ENCODE data around the gene RASAL3. TPM values are rescaled to one million over a fixed set of nuclear protein-coding genes. Genes with fewer than 3 reads are reported as not detected.

Gene RASAL3
- total RNA-seq, 1 experiment from 2014 or later = 0.57 TPM

DNA sequence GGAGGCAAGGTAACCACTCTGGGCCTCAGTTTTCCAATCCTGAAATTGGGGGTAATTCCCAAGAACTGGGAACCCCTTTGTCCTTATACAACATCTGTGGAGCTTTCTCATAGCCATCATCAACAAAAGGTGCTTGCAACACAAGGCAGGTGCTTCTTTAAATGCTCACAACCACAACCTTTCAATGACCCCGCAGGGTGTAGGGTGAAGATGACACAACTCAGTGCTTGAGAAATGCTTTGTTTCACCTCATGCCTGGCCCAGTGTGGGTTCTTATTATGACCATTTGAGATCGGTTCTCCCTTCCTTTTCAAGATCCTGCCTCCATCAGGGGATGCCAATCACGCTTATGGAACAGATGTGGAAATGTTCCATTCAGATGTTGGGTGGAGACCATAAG, 23.0 kb downstream of the RASAL3 start:
- H3K27me3 ChIP-seq (ENCODE audit: insufficient read depth, low read length) = no peaks in the 10 kb centered on the region
- ChIA-PET CTCF (no interaction called here), POLR2A (interaction anchor here (0.6 kb wide), 1 partner anchor 70 kb away, joined by 3 read pairs; no protein-coding TSS in a partner anchor), RAD21 (ENCODE audit: low non-redundant PET in 1 of 2, low total read pairs in 2 of 2, uncharacterized antibody in 2 of 2, unreplicated experiment in 2 of 2) (no interaction called here)
- intact Hi-C loops (cut with micrococcal nuclease) = no loop called here
- no peaks in the 10 kb centered on the region for H3K9me2 ChIP-seq (ENCODE audit: insufficient read depth)
- DNase-seq (ENCODE audit: low read depth, low spot score) (no peak), ATAC-seq (no peak)
- no peak overlapping the region for H3K4me3 ChIP-seq (replicated peaks in 1 of 2; ENCODE audit: low read depth in 1 of 2, low read length in 2 of 2)
- no peaks in the 10 kb centered on the region for H3K36me3 ChIP-seq (ENCODE audit: control insufficient read depth in 1 of 2, insufficient read depth in 2 of 2, low read length in 2 of 2)
- H3K9me3 ChIP-seq (ENCODE audit: control insufficient read depth in 1 of 2, insufficient read depth in 1 of 2, low read depth in 1 of 2, low read length in 2 of 2) = no peaks in the 10 kb centered on the region
- H4K20me1 ChIP-seq (ENCODE audit: insufficient read depth) = no peaks in the 10 kb centered on the region
- no peaks in the 10 kb centered on the region for H3K79me2 ChIP-seq (ENCODE audit: insufficient read depth, low read length)
- no peak overlapping the region for H2AFZ ChIP-seq (ENCODE audit: low read depth, low read length, poor library complexity, severe bottlenecking)
- TF ChIP-seq, protein P1, sequence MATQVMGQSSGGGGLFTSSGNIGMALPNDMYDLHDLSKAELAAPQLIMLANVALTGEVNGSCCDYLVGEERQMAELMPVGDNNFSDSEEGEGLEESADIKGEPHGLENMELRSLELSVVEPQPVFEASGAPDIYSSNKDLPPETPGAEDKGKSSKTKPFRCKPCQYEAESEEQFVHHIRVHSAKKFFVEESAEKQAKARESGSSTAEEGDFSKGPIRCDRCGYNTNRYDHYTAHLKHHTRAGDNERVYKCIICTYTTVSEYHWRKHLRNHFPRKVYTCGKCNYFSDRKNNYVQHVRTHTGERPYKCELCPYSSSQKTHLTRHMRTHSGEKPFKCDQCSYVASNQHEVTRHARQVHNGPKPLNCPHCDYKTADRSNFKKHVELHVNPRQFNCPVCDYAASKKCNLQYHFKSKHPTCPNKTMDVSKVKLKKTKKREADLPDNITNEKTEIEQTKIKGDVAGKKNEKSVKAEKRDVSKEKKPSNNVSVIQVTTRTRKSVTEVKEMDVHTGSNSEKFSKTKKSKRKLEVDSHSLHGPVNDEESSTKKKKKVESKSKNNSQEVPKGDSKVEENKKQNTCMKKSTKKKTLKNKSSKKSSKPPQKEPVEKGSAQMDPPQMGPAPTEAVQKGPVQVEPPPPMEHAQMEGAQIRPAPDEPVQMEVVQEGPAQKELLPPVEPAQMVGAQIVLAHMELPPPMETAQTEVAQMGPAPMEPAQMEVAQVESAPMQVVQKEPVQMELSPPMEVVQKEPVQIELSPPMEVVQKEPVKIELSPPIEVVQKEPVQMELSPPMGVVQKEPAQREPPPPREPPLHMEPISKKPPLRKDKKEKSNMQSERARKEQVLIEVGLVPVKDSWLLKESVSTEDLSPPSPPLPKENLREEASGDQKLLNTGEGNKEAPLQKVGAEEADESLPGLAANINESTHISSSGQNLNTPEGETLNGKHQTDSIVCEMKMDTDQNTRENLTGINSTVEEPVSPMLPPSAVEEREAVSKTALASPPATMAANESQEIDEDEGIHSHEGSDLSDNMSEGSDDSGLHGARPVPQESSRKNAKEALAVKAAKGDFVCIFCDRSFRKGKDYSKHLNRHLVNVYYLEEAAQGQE (IDR thresholded peaks at IDR 0.05; ENCODE audit: low read depth) = no peak
- no peak for TF ChIP-seq ZNF274 (IDR thresholded peaks at IDR 0.05; ENCODE audit: low read depth, low read length)
- no peak overlapping the region for H3K4me2 ChIP-seq (ENCODE audit: low read length)
- no TSS peak for BruUV-seq (replicated peaks)
- H3K27ac ChIP-seq (ENCODE audit: low read depth, low read length) = no peak overlapping the region
- H3K4me1 ChIP-seq (ENCODE audit: control insufficient read depth in 1 of 2, insufficient read depth in 2 of 2, low read length in 2 of 2) = no peaks in the 10 kb centered on the region
- H3K9ac ChIP-seq (ENCODE audit: low read length) = no peak overlapping the region

DNA sequence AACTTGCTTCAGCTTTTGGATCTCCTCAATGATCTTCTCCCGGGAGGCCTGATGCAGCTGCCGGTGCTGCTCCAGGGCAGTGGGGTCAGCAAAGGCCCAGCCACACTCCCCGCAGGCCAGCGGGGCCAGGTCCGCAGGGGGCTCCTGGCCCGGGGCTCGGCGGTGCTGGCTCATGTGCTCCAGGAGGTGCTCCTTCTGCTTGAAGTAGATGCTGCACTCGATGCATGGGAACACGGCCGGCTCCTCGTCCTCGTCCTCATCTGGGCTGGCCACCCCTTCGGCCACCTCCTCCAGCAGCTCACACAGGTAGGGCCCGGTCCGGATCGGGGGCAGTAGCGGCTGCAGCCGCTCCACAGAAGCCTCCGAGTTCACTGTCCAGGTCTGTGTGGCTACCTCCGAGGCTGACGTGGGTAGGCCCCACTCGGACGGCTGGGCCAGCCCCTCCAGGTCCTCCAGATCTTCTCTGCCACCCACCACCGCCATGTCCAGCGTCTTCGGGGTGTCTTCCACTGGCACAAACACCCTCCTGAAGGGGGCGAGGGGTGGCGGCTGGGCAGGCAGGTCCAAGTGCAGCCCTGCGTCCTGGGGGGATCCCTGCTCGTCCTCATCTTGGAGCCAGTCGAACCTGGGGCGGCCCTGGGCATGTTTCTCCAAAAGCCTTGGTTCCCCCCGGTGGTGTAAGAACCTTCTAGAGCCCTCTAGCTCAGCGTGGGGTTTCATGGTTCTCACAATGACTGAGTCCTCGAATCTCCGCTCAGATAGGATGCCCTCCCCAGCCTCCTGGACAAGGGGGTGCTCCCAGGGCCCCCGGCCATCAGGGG, 24.3 kb downstream of the RASAL3 start:
- no peak for DNase-seq (ENCODE audit: low read depth, low spot score)
- Histone ChIP-seq H3K79me2 (ENCODE audit: insufficient read depth, low read length) (no peaks in the 10 kb centered on the region), H4K20me1 (ENCODE audit: insufficient read depth) (no peaks in the 10 kb centered on the region), H3K4me3 (replicated peaks in 1 of 2; ENCODE audit: low read depth in 1 of 2, low read length in 2 of 2) (no peak overlapping the region), H3K36me3 (ENCODE audit: control insufficient read depth in 1 of 2, insufficient read depth in 2 of 2, low read length in 2 of 2) (no peaks in the 10 kb centered on the region), H3K9me3 (ENCODE audit: control insufficient read depth in 1 of 2, insufficient read depth in 1 of 2, low read depth in 1 of 2, low read length in 2 of 2) (no peaks in the 10 kb centered on the region), H3K27me3 (ENCODE audit: insufficient read depth, low read length) (no peaks in the 10 kb centered on the region), H3K9ac (ENCODE audit: low read length) (no peak overlapping the region), H3K27ac (ENCODE audit: low read depth, low read length) (no peak overlapping the region), H3K4me2 (ENCODE audit: low read length) (no peak overlapping the region), H3K4me1 (ENCODE audit: control insufficient read depth in 1 of 2, insufficient read depth in 2 of 2, low read length in 2 of 2) (no peaks in the 10 kb centered on the region), H3K9me2 (ENCODE audit: insufficient read depth) (no peaks in the 10 kb centered on the region), H2AFZ (ENCODE audit: low read depth, low read length, poor library complexity, severe bottlenecking) (no peak overlapping the region)
- ATAC-seq = no peak
- RAD21 ChIA-PET (ENCODE audit: low non-redundant PET in 1 of 2, low total read pairs in 2 of 2, uncharacterized antibody in 2 of 2, unreplicated experiment in 2 of 2) = no interaction called here
- CTCF ChIA-PET = no interaction called here
- no TSS peak for BruUV-seq (replicated peaks)
- POLR2A ChIA-PET = no interaction called here
- no peak for TF ChIP-seq TCF7L2 (IDR thresholded peaks at IDR 0.05; ENCODE audit: borderline replicate concordance, extremely low read depth, insufficient read depth, insufficient read length)
- no peak for TF ChIP-seq YY1 (IDR thresholded peaks at IDR 0.05; ENCODE audit: extremely low read depth, insufficient replicate concordance, low read depth, low read length)
- TF ChIP-seq ZNF274 (IDR thresholded peaks at IDR 0.05; ENCODE audit: low read depth, low read length) = no peak
- no peak for TF ChIP-seq SRF (IDR thresholded peaks at IDR 0.05; ENCODE audit: low read depth)
- TF ChIP-seq EZH2 (IDR thresholded peaks at IDR 0.05) = no peak
- TF ChIP-seq ZFX (IDR thresholded peaks at IDR 0.05) = no peak
- no peak for TF ChIP-seq SP1 (IDR thresholded peaks at IDR 0.05; ENCODE audit: low read depth)
- TF ChIP-seq JUND (IDR thresholded peaks at IDR 0.05) = no peak
- TF ChIP-seq, protein P2, sequence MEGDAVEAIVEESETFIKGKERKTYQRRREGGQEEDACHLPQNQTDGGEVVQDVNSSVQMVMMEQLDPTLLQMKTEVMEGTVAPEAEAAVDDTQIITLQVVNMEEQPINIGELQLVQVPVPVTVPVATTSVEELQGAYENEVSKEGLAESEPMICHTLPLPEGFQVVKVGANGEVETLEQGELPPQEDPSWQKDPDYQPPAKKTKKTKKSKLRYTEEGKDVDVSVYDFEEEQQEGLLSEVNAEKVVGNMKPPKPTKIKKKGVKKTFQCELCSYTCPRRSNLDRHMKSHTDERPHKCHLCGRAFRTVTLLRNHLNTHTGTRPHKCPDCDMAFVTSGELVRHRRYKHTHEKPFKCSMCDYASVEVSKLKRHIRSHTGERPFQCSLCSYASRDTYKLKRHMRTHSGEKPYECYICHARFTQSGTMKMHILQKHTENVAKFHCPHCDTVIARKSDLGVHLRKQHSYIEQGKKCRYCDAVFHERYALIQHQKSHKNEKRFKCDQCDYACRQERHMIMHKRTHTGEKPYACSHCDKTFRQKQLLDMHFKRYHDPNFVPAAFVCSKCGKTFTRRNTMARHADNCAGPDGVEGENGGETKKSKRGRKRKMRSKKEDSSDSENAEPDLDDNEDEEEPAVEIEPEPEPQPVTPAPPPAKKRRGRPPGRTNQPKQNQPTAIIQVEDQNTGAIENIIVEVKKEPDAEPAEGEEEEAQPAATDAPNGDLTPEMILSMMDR (IDR thresholded peaks at IDR 0.05 in 2 of 3, conservative IDR thresholded peaks at IDR 0.05 in 1 of 3; ENCODE audit: borderline replicate concordance in 1 of 3, insufficient read depth in 1 of 3, low read depth in 2 of 3, low read length in 2 of 3) = no peak
- no peak for TF ChIP-seq FOSL1 (IDR thresholded peaks at IDR 0.05; ENCODE audit: low read depth)
- intact Hi-C loops (cut with micrococcal nuclease) = no loop called here
